Skin of body (tissue), 2 donors: ENCODE results near the gene FBXO45. TPM values are rescaled to one million over a fixed set of nuclear protein-coding genes. Genes with fewer than 3 reads are reported as not detected.
"Not testable (repeated sequence)": the region's sequence is repeated elsewhere in the genome, so short reads cannot be mapped to it uniquely, and the experiment has no call there.

ENCODE experiments used
- DNase-seq: peaks from one replicate; lab custom pipeline; 2025; lab: John Stamatoyannopoulos, UW
- total RNA-seq: library from RNA; depleted of rRNA; stranded (reverse); fragments of >200 nt; gene quantifications from one replicate; pipeline ENCODE4 v1.2.3, GENCODE V29; 2014

FBXO45 gene
- total RNA-seq, 1 donor from 2014 or later: 15.0 TPM

DNA sequence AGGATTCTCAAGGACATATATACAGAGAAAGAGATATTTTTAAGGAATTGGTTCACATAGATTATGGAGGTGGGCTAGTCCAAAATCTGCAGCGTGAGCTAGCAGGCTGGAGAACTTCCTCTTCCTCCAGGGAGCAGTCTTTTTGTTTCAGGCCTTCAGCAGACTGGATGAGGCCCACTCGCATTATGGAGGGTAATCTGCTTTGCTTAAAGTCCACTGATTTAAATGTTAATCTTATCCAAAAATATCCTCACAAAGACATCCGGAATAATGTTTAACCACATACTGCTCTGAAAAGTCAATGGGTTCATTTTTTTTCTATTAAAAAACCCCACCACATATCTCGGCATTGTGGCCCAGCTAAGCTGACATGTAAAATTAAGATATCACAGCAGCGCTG, 48.8 kb downstream of the FBXO45 start:
- no peak for DNase-seq

DNA sequence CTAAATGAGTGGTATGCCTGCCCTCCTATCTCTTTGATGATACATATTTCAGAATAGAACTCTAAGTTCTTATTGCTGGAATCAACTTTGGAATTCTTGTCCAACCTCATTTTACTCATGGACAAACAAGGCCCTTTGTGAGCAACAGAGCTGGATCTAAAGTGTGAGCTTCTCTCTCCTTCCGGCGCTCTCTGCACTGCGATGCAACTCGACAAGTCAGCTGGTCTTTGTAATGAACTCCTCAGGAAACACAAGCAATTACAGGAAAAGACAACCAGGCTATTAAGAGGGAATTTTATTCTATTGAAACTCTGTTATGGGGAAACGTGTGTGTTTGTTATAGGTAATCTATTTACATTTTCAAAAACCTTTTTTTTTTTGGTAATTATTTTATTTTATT, 50.8 kb downstream of the FBXO45 start:
- no peak for DNase-seq

GRCh38 chr3:196619627-196620026, 51.2 kb downstream of the FBXO45 start:
- DNase-seq: not testable (repeated sequence)

DNA sequence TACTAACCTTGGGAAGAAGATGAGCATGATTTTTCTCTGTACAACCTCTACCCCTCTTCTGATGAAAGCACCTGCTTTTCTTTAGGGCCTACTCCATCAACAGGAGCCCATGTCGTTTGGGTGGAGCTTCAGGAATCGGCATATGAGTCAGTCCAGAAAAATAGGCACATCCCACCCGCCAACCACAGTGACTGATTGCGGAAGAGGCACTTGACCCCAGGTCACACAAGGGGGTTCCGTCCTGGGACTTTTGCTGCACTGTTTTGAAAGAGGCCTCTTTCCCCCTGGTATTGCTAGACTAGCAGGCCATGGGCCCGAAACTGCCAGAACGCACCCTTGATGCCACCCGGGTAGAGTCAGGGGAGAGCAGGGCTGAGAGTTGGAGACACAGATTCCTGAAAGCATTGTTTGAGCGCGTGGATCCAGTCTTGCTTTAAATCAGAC, 51.7 kb downstream of the FBXO45 start:
- DNase-seq: no peak

GRCh38 chr3:196620684-196621083, 52.2 kb downstream of the FBXO45 start:
- DNase-seq: no peak

- no peak for DNase-seq
Observed at GRCh38 chr3:196621611-196622010, 53.2 kb downstream of the FBXO45 start.

DNA sequence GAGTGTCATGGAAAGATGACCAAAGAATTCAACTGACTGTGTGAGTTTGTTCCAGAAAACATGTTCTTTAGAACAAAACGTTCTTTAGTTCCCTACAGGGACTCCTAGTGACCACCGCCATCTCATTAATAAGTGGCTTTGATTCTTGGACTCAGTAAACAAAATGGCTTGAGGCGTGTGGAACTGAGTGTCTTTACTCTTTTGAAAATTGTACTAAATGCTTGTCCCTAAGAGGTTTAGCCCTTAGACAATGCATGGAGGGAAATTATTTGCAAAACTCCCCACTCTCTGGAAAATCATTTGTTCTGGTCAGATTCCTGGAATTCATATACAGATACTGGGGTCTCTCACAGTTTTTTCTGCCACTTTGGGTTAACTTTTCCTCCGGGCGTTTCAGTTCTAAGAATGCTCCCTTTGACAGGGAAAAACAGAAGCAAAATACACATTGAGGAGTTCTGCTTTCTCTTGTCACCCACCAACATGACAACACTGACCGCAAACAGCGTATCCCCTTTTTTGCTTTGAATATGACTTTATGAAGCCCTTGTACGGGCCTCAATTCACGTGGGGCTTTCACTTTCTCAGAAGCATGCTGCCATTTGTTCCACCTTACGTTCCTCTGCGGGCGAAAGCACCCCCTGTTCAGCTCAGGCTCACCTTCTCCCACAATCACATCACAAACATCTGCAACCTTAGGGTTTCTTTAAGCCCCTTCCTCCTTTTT, 55.8 kb downstream of the FBXO45 start:
- no peak for DNase-seq

DNA sequence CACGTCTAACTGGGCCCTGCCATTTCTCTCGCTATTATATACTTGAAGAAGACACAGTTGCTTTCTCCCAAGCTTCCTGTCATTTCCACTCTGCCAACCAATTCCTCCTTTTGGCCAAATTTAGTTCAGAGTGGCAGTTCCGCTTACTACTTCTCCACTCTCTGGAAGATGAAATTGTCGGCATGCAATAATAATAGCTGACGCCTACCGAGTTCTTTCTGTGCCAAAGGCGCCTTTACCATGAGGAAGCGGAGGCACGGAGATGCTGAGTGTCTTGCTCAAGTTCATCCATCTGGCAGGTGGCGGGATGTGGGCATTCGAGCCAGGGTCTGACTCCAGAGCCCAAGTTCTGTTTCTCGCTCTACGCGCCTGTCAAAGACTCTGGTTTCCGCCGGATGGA, 56.4 kb downstream of the FBXO45 start:
- DNase-seq: no peak

DNA sequence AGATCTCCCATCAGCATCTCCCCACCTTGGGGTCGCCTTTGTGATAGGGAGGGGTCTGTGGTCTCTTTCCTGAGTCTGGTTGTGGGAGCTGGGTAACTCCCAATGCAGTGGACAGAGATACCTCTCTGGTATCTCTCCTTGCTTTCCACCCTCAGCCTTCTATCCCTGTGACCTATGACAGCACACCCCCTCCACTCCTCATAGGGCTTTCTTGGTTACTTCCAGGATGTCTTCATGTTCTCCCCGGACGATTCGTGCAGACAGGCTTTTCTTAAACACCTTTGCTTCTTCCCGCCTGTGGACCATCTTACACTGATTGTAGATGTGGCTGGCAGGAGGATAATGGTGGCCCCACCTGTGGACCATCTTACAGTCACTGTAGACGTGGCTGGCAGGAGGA, 56.9 kb downstream of the FBXO45 start:
- DNase-seq: no peak

DNA sequence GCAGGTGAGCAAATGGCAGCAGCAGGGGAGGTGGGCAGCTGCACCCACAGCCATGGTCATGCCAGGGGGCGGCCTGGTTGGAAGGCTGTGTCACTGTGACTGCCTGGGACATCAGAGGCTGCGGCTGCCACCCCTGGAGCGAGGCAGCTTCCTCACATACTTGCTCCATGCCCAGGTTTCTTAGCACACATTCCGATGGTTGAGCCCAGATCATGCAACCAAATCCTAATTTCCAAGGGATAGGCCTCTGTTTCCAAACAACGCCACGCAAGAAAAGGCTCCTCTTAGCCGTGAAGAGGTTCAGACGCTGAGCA, 59.4 kb downstream of the FBXO45 start:
- no peak for DNase-seq

DNA sequence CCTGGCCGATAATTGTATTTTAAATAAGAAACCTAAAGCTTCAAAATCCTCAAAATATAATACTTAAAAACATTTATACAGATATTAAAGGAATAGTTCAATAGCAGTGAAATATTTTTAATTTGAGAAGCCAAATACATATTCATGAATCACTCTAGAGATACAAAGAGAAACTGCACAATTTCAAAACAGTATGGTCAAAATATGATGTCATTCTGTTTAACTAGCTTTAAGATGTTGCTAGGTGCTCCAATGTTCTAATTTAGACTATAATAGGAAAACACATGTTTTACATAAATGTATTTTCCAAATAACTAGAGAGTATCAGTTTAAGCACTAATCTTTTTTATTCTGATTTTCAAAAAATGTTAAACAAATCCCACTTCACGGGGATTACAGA, 60.8 kb downstream of the FBXO45 start:
- DNase-seq: no peak

DNA sequence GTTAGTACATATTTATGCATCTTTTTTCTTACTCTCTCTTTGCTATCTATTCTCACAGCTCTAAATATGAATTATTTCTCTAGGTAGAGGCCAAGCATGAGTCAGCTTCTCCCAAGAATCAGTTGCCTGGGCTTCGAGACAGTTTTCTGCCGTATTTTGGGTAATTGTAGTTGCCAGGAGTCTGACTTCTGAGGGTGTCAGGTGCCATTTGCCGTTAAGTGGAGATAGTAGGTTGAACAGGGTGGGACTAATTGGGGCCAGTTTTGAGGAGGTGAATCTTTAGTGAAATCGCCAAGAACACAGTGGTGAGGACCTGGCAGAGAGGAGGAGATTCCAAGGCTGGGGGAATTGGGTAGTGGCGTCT, 63.2 kb downstream of the FBXO45 start:
- DNase-seq: no peak

DNA sequence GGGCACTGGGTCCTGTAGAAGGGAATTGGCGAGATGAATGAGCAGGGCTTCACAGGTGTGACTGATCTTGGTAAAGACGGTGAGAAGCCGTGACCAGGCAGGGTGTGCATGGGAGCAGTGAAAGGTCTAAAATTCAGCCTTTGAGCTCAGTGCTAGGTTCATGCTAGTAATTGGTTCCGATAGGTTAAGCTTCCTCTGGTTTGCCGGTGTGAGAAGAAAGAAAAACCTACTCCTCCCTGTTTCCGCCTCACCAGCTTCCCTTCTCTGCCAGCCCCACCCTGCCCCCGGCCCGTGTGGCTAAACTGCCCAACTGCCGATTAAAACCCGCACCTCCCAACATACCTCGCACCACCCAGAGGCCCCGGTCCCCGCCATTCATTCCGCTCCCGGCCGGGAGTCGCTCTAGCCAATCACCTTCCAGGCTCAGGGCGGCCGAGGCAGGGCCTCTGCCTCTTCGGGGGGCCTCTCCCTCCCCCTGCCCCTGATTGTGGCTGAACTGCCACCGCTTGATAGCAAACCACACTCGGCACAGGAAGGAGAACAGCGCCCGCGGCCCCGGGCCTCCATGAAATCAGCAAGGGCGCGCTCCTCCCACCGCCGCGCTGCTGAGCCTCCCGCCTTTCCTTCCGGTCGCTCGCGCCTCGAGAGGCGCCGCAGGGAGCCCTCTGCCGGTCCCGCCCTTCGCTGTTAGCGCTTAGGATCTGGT, 63.7 kb downstream of the FBXO45 start:
- peak; percentile 40 for DNase-seq

DNA sequence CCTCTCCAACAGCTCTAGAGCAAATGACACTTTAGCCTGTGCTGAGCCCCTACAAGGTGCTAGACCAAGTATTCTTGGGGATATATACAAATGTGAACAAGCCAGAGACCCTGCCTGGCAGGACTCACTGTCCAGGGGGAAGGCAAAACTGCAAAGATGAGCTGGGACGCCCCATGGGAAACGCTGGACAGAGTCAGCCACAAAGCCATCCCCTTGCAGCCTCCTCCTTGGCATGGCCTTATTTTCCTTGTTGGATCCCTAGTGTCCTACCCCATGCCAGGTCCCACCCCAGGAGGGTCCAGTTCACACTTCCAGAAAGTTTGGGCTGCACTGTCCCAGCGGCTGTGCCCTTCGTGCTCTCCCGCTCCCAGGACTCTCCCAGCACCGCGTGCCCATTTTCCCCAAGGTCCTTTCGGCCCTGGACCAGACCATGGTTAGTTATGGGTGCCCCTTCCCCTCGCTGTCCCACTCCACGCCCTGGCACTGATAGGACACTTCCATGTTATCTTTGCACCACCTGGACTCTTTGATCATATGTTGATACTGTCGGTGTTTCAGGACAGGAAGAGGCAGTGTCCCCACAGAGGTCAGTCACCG, 65.2 kb downstream of the FBXO45 start:
- DNase-seq: no peak

GRCh38 chr3:196634224-196634623, 65.8 kb downstream of the FBXO45 start:
- no peak for DNase-seq

DNA sequence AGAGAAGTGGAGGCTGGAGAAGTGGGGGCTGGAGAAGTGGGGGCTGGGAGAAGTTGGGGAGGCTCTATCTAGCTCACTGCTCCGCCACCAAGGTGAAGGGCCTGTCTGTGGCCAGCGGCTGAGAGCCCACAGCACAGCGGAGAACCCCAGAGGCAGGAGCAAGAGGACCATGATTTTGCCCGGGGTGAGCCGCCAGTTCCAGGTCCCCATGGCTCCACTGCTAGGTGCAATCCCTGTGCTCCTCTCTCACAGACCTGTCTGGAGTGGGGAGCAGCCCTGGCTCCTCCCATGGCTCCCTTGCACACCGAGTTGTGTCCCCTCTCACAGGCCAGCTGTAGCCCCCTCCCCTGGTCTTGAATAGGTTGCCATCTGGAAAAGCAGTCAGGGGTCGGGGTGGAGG, 66.4 kb downstream of the FBXO45 start:
- DNase-seq: no peak

- no peak for DNase-seq
Observed at GRCh38 chr3:196636369-196637349, 68.2 kb downstream of the FBXO45 start.

- DNase-seq: not testable (repeated sequence)
Observed at GRCh38 chr3:196637941-196638340, 69.5 kb downstream of the FBXO45 start.
